Endothelial cell of umbilical vein (primary cell): ENCODE results near the gene ZNF334. TPM values are rescaled to one million over a fixed set of nuclear protein-coding genes. Genes with fewer than 3 reads are reported as not detected.

ENCODE experiments used
- BruUV-seq: library from RNA; stranded (reverse); fragments of 400-500 nt; replicated peaks from 2 replicates; lab custom pipeline; 2021; lab: Mats Ljungman, UMichigan
- CTCF ChIA-PET: fragments of 300-600, 350-600 bp; sonication (Branson Sonifier 250); formaldehyde crosslinking; loops from one replicate; lab custom pipeline; 2021; ENCODE audit warnings: antibody characterized with exemption, inconsistent platforms; lab: Charles Lee
- POLR2A ChIA-PET: fragments of 300-600, 350-600 bp; sonication (Branson Sonifier 250); formaldehyde crosslinking; loops from one replicate; lab custom pipeline; 2021; ENCODE audit warnings: antibody characterized with exemption, inconsistent platforms; lab: Charles Lee
- DNase-seq: peaks from one replicate; pipeline ENCODE4 v3.0.0-alpha.2; 2011; ENCODE audit warnings: low read depth, low spot score
- FAIRE-seq: peaks from 2 replicates; lab custom pipeline; 2011; peaks lifted over from hg19 to GRCh38; lab: Jason Lieb, UNC
- H2AFZ ChIP-seq: 2 replicates; pipeline ENCODE4 v1.6.0; 2012; ENCODE audit warnings: low read depth, low read length, control low read depth, inconsistent platforms
- H3K27ac ChIP-seq: 2 replicates; pipeline ENCODE4 v1.5.1; 2011; ENCODE audit warnings: low read depth, mild to moderate bottlenecking, control low read depth, low read length, moderate library complexity; ENCODE audit not compliant: insufficient read depth
- H3K27me3 ChIP-seq, 2 experiments: 2 replicates each; pipeline versions ENCODE4 v1.6.0 to v1.6.1; 2011; ENCODE audit warnings: low read length in 2 of 2, mixed read lengths in 1 of 2; ENCODE audit not compliant: control insufficient read depth in 2 of 2, insufficient read depth in 2 of 2
- H3K36me3 ChIP-seq, 2 experiments: 2 replicates in 1 of 2; 3 replicates in 1 of 2; pipeline ENCODE4 v1.5.1; 2011; ENCODE audit warnings: low read length in 2 of 2, mild to moderate bottlenecking in 1 of 2, moderate library complexity in 1 of 2; ENCODE audit not compliant: control insufficient read depth in 2 of 2, insufficient read depth in 2 of 2; ENCODE audit errors: extremely low read depth in 1 of 2
- H3K4me1 ChIP-seq: 3 replicates; pipeline ENCODE4 v1.5.1; 2011; ENCODE audit warnings: mild to moderate bottlenecking, low read length; ENCODE audit not compliant: control insufficient read depth, insufficient read depth; ENCODE audit errors: extremely low read depth
- H3K4me2 ChIP-seq: 2 replicates; pipeline ENCODE4 v1.6.1; 2011; ENCODE audit warnings: low read length, control low read depth, mixed read lengths; ENCODE audit not compliant: insufficient read depth
- H3K4me3 ChIP-seq, 3 experiments: fragments of 200-600 bp in 1 of 3; sonication (generic), shearing (Covaris generic) in 1 of 3; replicated peaks in 1 of 3; 2 replicates each; pipeline ENCODE4 v1.5.1; 2011 to 2016; ENCODE audit warnings: control low read depth in 3 of 3, low read length in 3 of 3, mild to moderate bottlenecking in 2 of 3, inconsistent platforms in 1 of 3, low read depth in 1 of 3, moderate library complexity in 1 of 3; ENCODE audit not compliant: insufficient read depth in 1 of 3
- H3K79me2 ChIP-seq: 2 replicates; pipeline ENCODE4 v1.6.0; 2012; ENCODE audit warnings: low read length, inconsistent platforms; ENCODE audit not compliant: control insufficient read depth, insufficient read depth
- H3K9ac ChIP-seq: replicated peaks from 2 replicates; pipeline ENCODE3; 2011; ENCODE audit warnings: low read length, control low read depth; ENCODE audit not compliant: insufficient read depth; ENCODE audit errors: extremely low read depth
- H3K9me1 ChIP-seq: replicated peaks from 3 replicates; pipeline ENCODE4 v1.6.0; 2011; ENCODE audit warnings: mild to moderate bottlenecking, low read length; ENCODE audit not compliant: control insufficient read depth, insufficient read depth; ENCODE audit errors: extremely low read depth
- H3K9me3 ChIP-seq: replicated peaks from 2 replicates; pipeline ENCODE4 v1.5.1; 2012; ENCODE audit warnings: low read length, inconsistent platforms; ENCODE audit not compliant: control insufficient read depth, insufficient read depth
- H4K20me1 ChIP-seq: replicated peaks from 2 replicates; pipeline ENCODE3; 2011; ENCODE audit warnings: mild to moderate bottlenecking, low read length; ENCODE audit not compliant: control insufficient read depth, insufficient read depth; ENCODE audit errors: extremely low read depth
- CTCF ChIP-seq, 2 donors: IDR thresholded peaks; 1 replicate in 1 of 2; 2 replicates in 1 of 2; pipeline ENCODE4 v1.5.1; 2011; ENCODE audit warnings: low read length in 2 of 2, mild to moderate bottlenecking in 2 of 2, moderate library complexity in 2 of 2, control low read depth in 1 of 2, inconsistent platforms in 1 of 2, low read depth in 1 of 2; ENCODE audit not compliant: insufficient read depth in 1 of 2; ENCODE audit errors: extremely low read depth in 1 of 2
- EZH2 ChIP-seq: IDR thresholded peaks from 2 replicates; pipeline ENCODE4 v1.6.1; 2012; ENCODE audit warnings: borderline replicate concordance, low read depth, mild to moderate bottlenecking, moderate library complexity, low read length, inconsistent platforms; ENCODE audit not compliant: severe bottlenecking
- FOS ChIP-seq: IDR thresholded peaks from 2 replicates; pipeline ENCODE4 v1.6.1; 2011; ENCODE audit warnings: mild to moderate bottlenecking, low read length, moderate library complexity, borderline replicate concordance; ENCODE audit not compliant: insufficient read depth
- GATA2 ChIP-seq: IDR thresholded peaks from 2 replicates; pipeline ENCODE4 v1.7.0; 2011; ENCODE audit warnings: low read depth, mild to moderate bottlenecking, moderate library complexity, mixed read lengths, low read length; ENCODE audit not compliant: insufficient read length, insufficient read depth
- JUN ChIP-seq: IDR thresholded peaks from 2 replicates; pipeline ENCODE4 v1.6.1; 2011; ENCODE audit warnings: borderline replicate concordance, low read depth; ENCODE audit not compliant: insufficient read length, insufficient read depth
- MAX ChIP-seq: IDR thresholded peaks from 2 replicates; pipeline ENCODE4 v1.6.1; 2011; ENCODE audit not compliant: insufficient read depth, insufficient read length
- MYC ChIP-seq: IDR thresholded peaks from one replicate; pipeline ENCODE4 v1.6.1; 2011; ENCODE audit warnings: mild to moderate bottlenecking, low read depth, low read length
- POLR2A ChIP-seq: IDR thresholded peaks from 2 replicates; pipeline ENCODE4 v1.6.1; 2012; ENCODE audit warnings: low read depth, mild to moderate bottlenecking, control low read depth, low read length
- POLR2AphosphoS5 ChIP-seq: IDR thresholded peaks from 2 replicates; pipeline ENCODE4 v1.6.1; 2012; ENCODE audit warnings: low read depth, mild to moderate bottlenecking, control low read depth, low read length, moderate library complexity; ENCODE audit not compliant: insufficient read depth
- dilution Hi-C: fragments of 300-500 bp; cut with MboI; formaldehyde crosslinking; loops from one replicate; pipeline ENCODE4 v1.15.0; 2019; ENCODE audit warnings: low sequenced_read_pairs; ENCODE audit not compliant: extremely low pct_ligation_motif_present
- intact Hi-C: fragments of 100-400 bp; cut with micrococcal nuclease; formaldehyde crosslinking; loops from one replicate; pipeline ENCODE4 v1.10.0; 2022
- polyA plus RNA-seq, 4 experiments: library from polyadenylated mRNA; depleted of rRNA in 3 of 4; stranded (reverse) in 3 of 4; unstranded in 1 of 4; fragments of >200 nt; gene quantifications; 2 replicates each; pipeline versions ENCODE4 v1.2.1 to v1.2.3, GENCODE V29; 2011 to 2012; ENCODE audit warnings: missing spikeins in 1 of 4
- total RNA-seq: library from RNA; stranded (reverse); gene quantifications from 2 replicates; pipeline ENCODE4 v1.2.3, GENCODE V29; 2021

Gene ZNF334
- total and polyA plus RNA-seq, 2 donors (not counting 3 experiments of a cell fraction or from before 2014, with no cell fraction given), result 0.08 to 1.6 TPM

GRCh38 chr20:46455729-46456128 is 57.6 kb downstream of the ZNF334 start:
- H2AFZ ChIP-seq, result no peak overlapping the region
- H3K27ac ChIP-seq, result no peak overlapping the region
- no peak for FAIRE-seq
- POLR2A ChIA-PET, result no interaction called here
- BruUV-seq, result no TSS peak
- H3K4me1 ChIP-seq, result no peaks in the 10 kb centered on the region
- no peak overlapping the region for H3K9ac ChIP-seq
- intact Hi-C loops, result no loop called here
- no peaks in the 10 kb centered on the region for H3K9me1 ChIP-seq
- no peak for DNase-seq
- H3K4me3 ChIP-seq, result no peak overlapping the region
- dilution Hi-C loops, result no loop called here
- no peaks in the 10 kb centered on the region for H3K79me2 ChIP-seq
- no peak for TF ChIP-seq POLR2AphosphoS5
- no peak for TF ChIP-seq JUN
- TF ChIP-seq POLR2A, result no peak
- no peak for TF ChIP-seq MYC
- TF ChIP-seq FOS, result no peak
- no peak for TF ChIP-seq CTCF (IDR thresholded peaks at IDR 0.05; ENCODE audit: extremely low read depth in 1 of 2, insufficient read depth in 1 of 2, low read depth in 1 of 2, low read length in 2 of 2)
- no peak for TF ChIP-seq MAX
- no peak for TF ChIP-seq GATA2
- TF ChIP-seq EZH2, result no peak
- no peaks in the 10 kb centered on the region for H4K20me1 ChIP-seq
- H3K9me3 ChIP-seq, result no peaks in the 10 kb centered on the region
- CTCF ChIA-PET, result no interaction called here
- H3K36me3 ChIP-seq, result no peaks in the 10 kb centered on the region
- peaks cover 1 to 4% of the 10 kb centered on the region in 2 experiments for H3K27me3 ChIP-seq
- no peak overlapping the region for H3K4me2 ChIP-seq

Other genes starting within 250 kb of the ZNF334 start
- gene CDH22, start 205.1 kb downstream of the ZNF334 start, total RNA-seq, result not detected in 2 replicates
- gene CDH22, start 205.1 kb downstream of the ZNF334 start, polyA plus RNA-seq, result not detected in 2 replicates
- 42.1 and 43.5 TPM in 2 replicates for gene ELMO2, start 106.9 kb downstream of the ZNF334 start, total RNA-seq
- gene ELMO2, start 106.9 kb downstream of the ZNF334 start, polyA plus RNA-seq, result 35.1 and 38.0 TPM in 2 replicates
- gene OCSTAMP, start 37.1 kb upstream of the ZNF334 start, total RNA-seq, result not detected in 2 replicates
- gene OCSTAMP, start 37.1 kb upstream of the ZNF334 start, polyA plus RNA-seq, result not detected in 2 replicates
- 0.09 and 0.40 TPM in 2 replicates for gene SLC13A3, start 137.9 kb upstream of the ZNF334 start, total RNA-seq
- gene SLC13A3, start 137.9 kb upstream of the ZNF334 start, polyA plus RNA-seq, result 0.11 and 0.37 TPM in 2 replicates
- gene TP53RK, start 175.9 kb upstream of the ZNF334 start, total RNA-seq, result 11.8 and 13.1 TPM in 2 replicates
- gene TP53RK, start 175.9 kb upstream of the ZNF334 start, polyA plus RNA-seq, result 7.0 and 7.4 TPM in 2 replicates
- 11.1 and 11.2 TPM in 2 replicates for gene SLC2A10, start 196.1 kb upstream of the ZNF334 start, total RNA-seq
- gene SLC2A10, start 196.1 kb upstream of the ZNF334 start, polyA plus RNA-seq, result 13.6 and 14.9 TPM in 2 replicates